Activated naive CD4-positive, alpha-beta T cell treated with Interleukin-2 at 50 U/mL for 16 hours (primary cell): ENCODE data around the gene ADM.

Experiments
- DNase-seq: peaks from one replicate; pipeline ENCODE4 v3.0.0-alpha.2; 2020

ADM gene

DNA sequence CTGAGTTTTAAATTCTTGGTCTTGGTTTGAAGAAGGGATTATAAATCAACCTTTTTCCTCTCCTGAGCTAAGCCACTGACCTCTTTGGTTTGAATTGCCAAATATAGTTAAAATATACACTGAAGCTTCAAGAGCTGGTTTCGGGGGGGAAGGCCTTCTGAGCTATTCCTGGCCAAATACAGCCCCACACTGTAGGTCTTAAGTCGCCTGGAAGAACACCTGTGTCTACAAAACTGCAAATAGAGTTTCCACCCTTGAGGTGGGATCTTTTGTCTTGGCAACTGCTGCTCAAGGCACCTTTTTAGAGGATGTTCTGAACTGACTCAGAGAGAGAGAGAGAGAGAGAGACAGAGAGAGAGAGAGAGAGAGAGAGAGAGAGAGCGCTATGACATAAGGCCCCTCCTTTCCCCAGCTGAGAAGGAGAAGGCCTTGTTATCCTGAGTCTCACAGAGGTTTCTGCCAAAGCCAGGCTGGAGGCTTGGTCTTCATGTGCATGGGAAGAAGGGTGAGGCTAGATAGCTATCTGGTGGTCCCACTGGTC is 5.5 kb downstream of the ADM start:
- DNase-seq, result no peak

DNA sequence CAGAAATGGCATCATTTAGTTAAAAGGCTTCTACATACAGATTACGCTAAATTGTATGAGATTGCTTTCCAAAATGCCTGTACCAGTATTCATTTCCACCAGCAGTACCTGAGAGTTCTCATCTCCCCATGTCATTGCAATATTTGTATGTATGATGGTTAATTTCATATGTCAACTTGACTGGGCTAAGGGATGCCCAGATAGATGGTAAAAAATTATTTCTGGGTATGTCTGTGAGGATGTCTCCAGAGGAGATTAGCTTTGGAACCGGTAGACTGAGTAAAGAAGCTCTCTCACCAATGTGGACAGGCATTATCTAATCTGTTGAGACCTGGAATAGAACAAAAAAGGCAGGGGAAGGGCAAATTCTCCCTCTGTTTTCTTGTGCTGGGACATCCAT is 6.9 kb downstream of the ADM start:
- DNase-seq, result no peak

DNA sequence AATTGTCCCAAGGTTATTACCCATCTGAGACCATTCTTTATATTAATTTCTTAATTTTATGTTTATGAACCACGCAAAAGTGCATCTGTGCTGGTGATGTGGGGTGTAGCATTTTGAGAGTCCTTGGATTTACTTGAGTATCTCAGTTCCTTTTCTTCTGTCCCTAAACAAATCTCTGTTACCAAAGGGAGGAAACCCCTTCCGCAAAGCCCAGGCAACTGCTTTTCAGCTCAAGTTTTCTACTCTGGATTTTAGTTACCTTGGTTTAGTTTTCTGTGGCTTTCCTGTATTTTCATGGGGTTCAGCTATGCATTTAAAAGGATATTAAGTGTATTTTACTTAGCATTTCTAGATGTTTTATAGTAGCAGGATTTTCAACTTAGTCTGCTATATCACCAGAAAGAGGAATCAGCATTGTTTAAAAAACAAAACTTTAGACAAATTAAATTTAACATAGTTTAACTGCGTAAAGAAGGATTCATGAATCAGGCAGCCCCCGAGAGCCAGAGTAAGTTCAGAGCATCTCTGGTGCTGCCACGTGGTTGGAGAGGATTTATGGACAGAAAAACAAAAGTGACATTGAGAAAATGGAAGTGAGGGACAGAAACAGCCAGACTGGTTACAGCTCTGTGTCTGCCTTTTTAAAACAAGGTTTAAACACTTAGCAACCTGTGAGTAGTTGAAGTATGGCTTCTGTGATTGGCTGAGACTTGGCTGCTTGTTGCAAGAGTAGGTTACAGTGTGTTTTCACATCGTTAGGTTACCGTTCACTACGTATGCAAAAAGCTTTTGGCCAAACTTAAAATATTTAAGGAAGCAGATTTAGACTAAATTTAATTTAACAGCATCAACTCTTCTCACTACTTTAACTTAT is 9.6 kb downstream of the ADM start:
- DNase-seq, result no peak

DNA sequence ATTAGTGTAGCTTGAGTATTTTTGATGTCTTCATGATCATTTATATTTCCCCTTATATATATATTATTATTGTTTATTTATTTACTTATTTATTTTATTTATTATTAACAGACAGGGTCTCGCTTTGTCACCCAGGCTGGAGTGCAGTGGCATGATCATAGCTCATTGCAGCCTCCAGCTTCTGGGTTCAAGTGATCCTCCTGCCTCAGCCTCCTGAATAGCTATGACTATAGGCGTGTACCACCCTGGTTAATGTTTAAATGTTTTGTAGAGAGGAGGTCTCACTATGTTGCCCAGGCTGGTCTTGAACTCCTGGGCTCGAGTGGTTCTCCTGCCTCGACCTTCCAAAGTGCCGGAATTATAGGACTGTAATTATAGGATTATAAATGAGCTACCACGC is 10.2 kb downstream of the ADM start:
- DNase-seq, result no peak

DNA sequence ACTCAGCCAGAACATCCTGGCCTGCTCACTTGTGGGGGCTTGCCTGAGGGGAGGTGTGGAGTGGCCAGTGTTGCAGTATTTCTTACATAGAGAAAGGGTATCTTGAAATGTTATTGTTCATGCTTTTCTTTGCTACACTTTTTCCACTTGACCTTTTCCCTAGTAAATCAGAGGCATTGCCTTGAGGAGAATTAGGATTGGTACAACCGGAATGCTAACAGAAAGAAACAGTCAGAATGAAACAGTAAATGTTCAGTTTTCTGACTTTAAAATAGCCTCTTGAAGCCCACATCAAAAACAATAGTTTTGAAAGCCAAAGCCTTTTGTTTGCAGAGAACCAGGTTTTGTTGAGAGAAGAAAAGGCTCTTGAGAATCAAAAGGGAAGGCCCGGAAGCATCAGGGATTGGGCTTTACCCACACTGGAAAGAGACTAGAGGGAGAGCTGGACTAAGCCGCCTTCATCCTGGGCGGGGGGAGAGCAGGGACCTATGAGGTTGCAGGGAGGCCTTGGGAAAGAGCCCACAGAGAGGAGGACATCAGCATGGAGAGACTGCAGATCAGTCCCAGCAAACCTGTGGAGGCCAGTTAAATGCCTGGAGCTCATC is 12.4 kb downstream of the ADM start:
- no peak for DNase-seq

DNA sequence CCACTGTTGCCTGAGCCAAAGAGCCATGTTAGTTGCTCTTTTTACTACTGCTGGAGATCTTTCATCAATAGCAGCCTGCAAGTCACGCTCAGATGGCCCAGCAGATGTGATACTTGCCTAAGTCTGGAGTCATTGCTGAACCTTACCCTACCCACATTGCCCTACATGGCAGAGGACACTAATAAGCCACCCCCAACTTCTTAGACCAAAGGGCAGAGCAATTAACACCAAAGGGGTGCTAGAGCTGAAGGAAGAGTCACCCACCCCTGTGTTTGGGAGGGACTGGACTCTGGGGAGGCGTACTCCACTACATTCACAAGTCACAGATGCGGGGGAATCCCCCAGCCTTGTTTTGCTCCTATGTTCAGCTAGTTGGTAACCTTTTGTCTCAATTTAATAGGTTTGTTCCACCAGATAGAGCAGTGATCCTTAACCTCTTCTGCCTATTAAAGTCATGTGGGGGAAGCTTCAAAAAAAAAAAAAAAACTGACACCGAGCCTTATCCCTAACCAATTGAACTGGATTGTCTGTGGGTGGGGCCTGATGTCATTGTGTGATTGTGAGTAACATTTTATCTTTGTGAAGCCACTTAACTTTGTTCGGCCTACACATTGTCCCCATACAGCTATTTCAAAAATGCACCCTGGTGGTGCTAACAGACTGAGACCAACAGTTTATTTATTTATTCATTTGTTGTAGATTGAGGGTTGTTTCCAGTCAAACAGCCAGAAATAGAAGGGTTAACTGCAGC is 13.1 kb downstream of the ADM start:
- DNase-seq, result no peak

DNA sequence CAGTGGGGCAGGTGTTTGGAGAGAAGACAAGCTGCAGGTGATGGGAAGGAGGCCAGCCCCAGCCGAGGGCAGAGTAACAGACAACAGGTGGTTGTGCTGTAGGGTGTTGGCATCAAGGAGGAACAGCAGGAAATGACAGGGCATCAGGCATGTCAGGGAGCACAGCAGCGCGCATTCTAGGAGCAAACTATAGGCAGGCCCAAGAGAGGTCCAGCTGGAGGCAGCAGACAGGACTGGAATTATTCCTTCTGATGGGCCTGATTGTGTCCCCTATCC is 13.6 kb downstream of the ADM start:
- no peak for DNase-seq

DNA sequence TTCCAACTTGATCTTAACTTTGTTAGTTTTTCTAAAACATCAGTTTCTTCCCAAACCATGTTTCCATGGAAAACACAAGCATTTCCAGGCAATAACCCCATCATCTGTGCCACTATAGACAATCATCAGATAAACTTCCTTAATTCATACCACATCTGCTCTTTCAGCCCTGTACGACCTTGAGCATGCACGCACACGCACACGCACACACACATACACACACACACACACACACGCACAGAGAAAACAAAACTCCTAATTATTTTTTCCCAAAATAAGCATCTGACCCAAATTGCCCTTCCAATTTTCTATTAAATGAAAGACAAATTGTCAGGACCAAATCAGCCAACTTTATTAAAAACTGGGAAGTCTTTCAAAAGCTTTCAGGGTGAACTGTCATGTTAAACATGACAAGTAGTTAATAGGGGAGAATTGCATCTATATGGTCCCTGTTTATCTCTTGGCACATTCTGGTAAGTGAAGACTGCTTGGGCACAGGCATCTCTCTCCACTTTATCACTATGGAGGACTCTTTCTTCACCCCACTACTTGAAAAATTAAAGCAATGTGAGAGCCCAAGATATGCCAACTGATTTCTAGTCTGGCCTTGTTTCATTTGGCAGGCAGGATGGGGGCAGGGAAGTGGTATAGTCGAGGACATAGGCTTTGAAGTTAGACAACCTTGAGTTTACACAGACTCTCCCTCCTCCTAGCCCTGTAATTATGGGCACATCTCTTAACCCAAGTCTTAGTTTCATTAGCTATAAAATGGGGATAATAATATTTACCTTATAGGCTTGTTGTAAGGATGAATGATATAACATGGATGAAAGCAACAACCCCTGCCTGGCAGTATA is 15.1 kb downstream of the ADM start:
- DNase-seq, result no peak

DNA sequence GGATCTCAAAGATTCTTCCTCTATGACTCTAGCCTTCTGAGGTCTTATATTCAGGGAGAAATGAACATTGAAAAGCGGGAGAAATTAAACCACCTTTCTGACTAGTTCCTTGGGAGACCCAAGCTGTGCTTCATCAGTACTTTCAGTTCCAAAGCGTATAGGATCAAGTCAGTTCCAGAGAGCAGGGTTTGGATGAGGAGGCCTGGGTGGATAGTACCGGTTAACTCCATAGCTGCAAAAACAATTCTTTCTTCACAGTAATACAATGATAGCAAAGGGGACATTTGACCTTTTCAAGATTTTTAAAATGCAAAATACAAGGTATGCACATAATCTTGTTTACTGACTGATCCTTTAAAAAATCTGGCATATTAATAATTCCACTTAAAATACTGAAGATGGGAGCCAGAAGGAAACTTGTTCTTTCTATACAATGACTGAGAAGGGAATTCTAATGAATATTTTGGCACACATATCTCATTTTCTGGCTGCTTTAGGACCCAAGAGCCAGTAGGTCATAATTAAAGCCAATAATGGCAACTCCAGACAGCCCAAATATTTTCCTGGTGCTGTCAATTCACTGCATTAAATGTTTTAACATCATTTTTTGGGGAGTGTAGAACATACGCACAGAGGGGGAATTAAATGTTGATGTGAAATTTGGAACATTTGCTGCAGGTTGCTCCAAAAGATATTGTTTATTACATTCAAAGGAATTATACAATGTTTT is 16.0 kb downstream of the ADM start:
- no peak for DNase-seq

DNA sequence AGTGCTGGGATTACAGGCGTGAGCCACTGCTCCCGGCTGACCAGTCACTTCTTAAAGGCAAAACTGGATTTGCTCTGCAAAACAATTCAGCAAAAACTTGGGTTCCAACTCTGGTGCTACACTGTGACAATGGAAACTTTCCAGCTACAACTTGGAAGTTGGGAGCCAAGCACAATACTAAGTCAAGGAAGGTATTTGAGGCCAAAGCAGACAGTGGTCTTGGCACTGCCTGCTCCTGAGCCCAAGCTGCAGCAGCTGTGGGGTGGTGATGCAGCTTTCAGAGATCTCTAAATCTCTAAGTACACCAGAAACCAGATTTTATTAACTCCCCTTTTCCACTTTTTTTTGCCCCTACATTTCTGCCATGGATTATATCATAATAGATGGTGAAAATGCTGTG is 17.5 kb downstream of the ADM start:
- DNase-seq, result no peak

DNA sequence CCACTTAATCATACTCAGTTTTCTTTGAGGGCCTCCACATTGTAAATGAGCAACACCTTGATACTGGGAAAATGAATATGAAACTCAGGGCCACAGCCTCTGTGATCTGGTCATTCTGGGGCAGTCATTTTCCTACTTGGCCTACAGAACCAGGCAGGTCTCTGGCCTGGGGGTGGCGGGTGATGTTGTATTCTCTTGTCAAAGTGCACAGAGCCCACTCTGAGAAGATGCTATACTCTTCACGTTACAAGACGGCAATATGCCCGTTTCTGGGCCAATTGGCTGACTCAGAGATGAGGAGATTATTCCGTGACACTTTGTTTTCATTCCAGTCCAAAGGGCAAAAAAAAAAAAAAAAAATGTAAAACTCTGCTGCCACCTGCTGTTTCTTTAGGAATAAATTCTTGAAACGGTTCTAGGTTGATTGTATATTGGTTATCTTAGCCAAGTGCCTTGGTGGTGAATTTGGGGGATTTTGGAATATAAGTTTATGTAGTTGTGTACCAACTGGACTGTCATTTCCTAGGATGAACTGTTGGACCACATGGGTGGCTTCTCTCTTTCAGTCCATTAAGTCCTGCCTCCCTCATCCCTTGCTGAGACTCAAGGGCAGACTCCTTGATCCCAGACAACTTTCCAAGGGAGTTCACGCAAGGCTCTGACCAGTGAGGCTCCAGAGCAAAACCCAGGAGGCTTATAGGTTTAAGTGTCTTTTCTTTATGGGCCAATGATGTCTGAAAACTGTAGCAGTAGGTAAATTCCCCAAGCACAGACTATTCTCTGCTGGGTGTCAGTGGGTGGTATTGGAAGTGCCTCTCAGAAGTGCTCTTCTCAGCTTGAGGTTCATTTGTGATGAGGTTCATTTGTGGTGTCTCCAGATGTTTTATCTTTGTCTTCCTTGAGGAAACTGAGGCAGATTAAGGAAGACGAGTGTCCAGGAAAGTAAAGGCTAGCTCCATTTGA is 18.2 kb downstream of the ADM start:
- peak; percentile 56 for DNase-seq

DNA sequence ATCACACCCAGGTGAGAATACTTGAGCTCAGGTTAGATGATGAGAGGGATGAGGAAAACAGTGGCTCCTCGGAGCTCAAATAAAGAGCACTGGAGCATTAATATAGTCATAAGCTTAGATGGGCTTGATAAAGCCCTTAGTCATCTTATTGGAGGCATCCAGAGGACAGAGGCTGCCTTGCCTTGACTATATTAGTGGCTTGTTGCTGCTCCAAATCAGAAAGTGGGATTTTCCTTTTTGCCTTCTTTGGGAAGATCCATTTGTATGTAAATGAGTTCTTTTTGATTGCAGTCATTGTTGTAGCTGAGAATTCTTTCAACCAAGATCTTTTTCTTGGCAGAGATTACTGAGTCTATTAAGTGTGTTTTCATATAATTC is 18.9 kb downstream of the ADM start:
- DNase-seq, result no peak

DNA sequence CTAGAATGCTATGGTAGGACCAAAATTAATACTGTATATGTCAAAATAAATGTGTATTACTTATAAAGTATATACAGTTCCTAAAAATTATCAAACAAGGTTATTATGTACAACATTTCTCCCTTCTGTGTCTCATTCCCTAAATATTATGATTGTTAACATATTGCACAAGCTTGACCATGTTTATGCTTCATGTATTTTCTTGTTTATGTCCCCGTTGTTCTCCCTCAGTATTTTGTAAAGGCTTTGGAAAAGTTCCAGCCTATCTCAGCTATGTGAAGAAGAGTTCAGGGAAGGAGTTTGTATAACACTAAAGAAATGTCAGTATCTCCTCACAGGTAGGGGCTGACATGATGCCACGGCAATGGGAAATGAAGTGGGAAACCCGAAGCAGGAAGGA is 19.6 kb downstream of the ADM start:
- no peak for DNase-seq

DNA sequence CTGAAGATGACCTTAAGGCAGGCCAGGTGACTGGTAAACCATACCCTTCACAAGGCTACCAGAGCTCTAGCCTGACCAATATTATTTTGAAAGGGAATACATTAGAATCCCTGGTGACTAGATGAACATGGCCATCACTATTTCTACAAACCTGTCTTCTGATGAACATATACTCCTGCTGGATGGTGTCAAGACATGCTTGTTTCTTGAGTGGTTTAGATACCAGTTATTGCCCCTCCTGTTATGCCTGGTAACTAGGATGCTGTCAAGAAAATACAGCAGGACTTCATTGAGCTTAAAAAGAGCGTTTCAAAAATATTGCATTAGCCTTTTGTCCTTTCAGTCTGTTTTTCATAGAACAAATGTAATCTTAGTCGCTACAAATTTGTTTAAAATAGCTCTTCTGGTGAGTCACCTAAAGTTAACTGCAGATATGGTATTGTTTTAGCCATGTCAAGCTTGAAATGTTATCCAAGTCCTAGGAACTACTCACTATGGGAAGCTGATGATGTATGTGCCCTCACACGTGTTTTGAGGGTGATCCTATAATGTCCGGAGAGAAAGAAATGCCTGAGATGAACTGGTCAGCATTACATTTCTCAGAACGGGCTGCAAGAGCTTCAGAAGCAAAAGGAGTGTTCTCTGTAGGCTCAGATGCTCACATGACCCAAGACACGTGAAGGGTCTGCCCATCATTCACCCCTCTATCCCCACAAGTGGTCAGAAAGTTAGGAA is 20.6 kb downstream of the ADM start:
- DNase-seq, result no peak

DNA sequence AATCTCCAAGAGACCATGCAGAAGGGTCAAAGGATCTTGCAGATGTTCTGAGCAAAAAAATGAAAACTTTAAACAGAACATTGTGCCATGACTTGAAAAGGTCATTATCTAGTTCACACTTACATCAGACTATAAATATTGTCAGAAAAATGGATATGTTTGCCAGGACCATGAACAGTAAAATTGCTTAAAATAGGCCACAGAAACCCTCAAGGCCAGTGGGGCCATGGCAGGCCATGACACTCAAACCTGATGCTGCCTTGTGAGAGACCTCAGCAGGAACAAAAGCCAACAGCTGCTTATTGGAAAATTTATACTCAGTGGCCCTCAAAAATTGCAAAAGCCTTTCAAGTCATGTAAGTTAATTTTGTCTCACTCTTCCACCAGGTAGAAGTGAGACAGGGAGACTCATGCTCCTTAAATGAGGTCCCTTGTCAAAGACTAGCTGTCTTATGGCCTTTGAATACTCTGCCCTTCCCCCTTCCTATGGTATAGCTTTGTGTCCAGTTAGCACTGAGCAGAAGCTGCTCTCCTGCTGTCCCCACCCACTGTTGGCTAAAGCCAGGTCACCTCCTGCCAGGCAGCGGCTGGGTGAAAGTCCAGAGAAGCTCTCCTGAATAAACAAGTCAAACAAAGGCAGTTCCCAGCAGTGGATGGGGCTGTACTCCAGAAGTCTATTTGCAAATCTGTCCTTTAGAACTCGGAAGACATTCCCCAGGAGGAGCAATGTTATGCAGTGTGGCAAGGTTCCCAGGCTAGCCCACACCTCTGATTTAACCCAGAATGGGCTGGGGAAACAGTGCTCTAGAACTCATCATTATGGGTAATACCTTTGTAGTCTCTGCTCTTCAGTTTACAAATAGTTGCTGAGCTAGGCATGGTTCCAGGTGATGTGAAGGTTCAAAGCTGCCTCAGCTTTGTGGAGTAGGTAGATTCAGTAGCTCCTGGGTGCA is 21.4 kb downstream of the ADM start:
- DNase-seq, result no peak

DNA sequence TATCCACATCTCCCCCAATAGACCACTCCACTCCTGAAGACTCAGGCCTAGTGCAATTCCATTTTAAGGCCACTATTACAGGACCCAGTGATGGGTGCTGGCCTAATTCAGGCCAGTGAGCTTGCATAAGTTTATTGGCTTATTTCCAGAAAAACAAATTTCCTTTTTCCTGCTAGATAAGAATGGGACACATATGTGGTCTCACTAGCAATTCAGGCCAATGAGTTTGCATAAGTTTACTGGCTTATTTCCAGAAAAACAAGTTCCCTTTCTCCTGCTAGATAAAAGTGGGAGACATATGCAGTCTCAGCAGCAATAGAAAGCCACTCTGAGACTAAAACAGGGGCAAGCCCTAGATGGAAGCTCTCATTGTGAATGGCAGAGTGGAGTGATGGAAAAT is 22.4 kb downstream of the ADM start:
- DNase-seq, result no peak

DNA sequence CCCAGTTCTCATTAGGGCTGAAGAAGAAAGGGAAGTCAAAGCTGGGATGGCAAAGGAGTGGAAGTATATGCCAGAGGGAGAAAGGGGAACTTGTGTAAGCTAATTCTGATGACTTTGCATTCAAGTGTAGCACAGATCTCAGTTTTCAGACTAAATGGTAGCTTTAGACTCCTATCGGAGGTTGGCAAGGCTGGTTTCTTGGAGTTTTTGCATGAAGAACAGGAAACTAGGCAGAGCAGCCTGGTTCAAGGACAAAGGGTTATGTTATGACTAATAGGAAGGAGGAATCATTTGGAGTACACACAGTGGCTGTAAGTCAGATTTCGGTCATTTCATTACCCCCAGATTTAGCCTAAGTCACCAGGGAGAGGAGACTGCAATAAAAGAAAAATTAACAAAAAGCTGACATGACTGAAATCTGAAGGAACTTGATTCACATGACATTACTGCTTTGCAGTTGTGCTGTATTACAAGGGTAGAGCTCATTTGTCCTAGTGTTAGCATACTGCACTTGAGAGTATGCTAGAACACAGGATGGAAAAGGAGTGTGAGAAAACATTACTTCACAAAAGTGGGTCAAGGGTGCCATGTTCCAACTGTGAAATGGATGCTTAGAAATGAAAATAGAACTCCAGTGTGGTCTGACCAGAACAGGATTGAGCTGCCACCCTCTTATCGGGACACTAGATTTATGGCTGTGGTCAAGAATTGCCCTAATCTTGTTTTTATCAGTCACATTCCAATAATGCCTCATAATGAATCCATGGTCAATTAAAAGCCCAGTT is 23.6 kb downstream of the ADM start:
- no peak for DNase-seq

DNA sequence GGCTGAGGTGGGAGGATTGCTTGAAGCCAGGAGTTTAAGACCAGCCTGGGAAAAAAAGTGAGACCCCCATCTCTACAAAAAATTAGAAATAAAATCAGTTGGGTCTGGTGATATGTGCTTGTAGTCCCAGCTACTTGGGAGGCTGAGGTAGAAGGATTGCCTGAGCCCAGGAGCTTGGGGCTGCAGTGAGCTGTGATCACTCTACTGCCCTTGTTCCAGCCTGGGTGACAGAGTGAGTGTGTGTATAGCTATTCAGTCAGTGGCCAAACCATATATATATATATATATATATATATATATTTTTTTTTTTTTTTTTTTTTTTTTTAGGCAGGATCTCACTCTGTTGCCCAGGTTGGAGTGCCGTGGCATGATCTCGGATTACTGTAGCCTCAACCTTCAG is 24.5 kb downstream of the ADM start:
- no peak for DNase-seq
